Measurements from ENCODE around the gene SCUBE3.

GRCh38 chr6:35170891-35171290 is 42.9 kb upstream of the SCUBE3 start:
- TF ChIP-seq POLR2A (IDR thresholded peaks at IDR 0.05; ENCODE audit: low read depth, low read length) (no peak), POLR2AphosphoS5 (IDR thresholded peaks at IDR 0.05; ENCODE audit: low read depth, low read length) (no peak), TAF1 (IDR thresholded peaks at IDR 0.05; ENCODE audit: low read depth, low read length) (no peak), SPI1 (IDR thresholded peaks at IDR 0.05; ENCODE audit: low read depth, low read length) (no peak), PAX5 (IDR thresholded peaks at IDR 0.05; ENCODE audit: insufficient read depth, low read length, severe bottlenecking) (no peak)

Measured in GM12891 (cell line).